ENCODE data around the gene DHX15. TPM values are rescaled to one million over a fixed set of nuclear protein-coding genes. Genes with fewer than 3 reads are reported as not detected.

DHX15 gene
- total and polyA plus RNA-seq, 2 of the 13 experiments (the other 11 are each of a cell fraction or from before 2014, with no cell fraction given) = 92.9 to 165 TPM

GRCh38 chr4:24583451-24584210 is 723 bp downstream of the DHX15 start (continued):
- TF ChIP-seq, protein P1, sequence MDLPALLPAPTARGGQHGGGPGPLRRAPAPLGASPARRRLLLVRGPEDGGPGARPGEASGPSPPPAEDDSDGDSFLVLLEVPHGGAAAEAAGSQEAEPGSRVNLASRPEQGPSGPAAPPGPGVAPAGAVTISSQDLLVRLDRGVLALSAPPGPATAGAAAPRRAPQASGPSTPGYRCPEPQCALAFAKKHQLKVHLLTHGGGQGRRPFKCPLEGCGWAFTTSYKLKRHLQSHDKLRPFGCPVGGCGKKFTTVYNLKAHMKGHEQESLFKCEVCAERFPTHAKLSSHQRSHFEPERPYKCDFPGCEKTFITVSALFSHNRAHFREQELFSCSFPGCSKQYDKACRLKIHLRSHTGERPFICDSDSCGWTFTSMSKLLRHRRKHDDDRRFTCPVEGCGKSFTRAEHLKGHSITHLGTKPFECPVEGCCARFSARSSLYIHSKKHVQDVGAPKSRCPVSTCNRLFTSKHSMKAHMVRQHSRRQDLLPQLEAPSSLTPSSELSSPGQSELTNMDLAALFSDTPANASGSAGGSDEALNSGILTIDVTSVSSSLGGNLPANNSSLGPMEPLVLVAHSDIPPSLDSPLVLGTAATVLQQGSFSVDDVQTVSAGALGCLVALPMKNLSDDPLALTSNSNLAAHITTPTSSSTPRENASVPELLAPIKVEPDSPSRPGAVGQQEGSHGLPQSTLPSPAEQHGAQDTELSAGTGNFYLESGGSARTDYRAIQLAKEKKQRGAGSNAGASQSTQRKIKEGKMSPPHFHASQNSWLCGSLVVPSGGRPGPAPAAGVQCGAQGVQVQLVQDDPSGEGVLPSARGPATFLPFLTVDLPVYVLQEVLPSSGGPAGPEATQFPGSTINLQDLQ (CRISPR knock-in tag; IDR thresholded peaks at IDR 0.05) = no peak
- no peak; the same call in 1 of the 2 replicates for TF ChIP-seq RXRA (CRISPR knock-in tag; IDR thresholded peaks at IDR 0.05)
- no peak for TF ChIP-seq POGZ (CRISPR knock-in tag; IDR thresholded peaks at IDR 0.05)
- no peak for TF ChIP-seq HOXA5 (CRISPR knock-in tag; IDR thresholded peaks at IDR 0.05)
- no peak for TF ChIP-seq SMAD9 (CRISPR knock-in tag; IDR thresholded peaks at IDR 0.05)
- TF ChIP-seq ONECUT2 (CRISPR knock-in tag; IDR thresholded peaks at IDR 0.05) = no peak
- TF ChIP-seq, protein P2, sequence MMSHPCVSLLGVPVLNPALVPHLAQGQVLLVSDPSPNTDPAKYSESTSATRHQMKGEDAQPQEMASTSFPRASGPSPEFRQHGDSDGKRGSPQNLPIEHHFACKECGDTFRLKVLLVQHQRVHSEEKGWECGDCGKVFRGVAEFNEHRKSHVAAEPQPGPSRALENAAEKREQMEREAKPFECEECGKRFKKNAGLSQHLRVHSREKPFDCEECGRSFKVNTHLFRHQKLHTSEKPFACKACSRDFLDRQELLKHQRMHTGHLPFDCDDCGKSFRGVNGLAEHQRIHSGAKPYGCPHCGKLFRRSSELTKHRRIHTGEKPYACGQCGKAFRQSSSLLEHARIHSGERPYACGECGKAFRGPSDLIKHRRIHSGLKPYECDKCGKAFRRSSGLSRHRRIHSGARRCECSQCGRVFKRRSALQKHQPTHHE (CRISPR knock-in tag; IDR thresholded peaks at IDR 0.05; ENCODE audit: borderline replicate concordance) = no peak
- no peak; the same call in 1 of the 2 replicates for TF ChIP-seq ZNF709 (CRISPR knock-in tag; IDR thresholded peaks at IDR 0.05)
- no peak for TF ChIP-seq ZNF547 (CRISPR knock-in tag; IDR thresholded peaks at IDR 0.05)
- TF ChIP-seq FOXK2 (IDR thresholded peaks at IDR 0.05) = 0 out of 2 replicates have a peak, but pooled peaks have one; percentile 22
- TF ChIP-seq TGIF2 (CRISPR knock-in tag; IDR thresholded peaks at IDR 0.05) = peak; percentile 44; the same call in 1 of the 2 replicates
- TF ChIP-seq SALL1 (CRISPR knock-in tag; IDR thresholded peaks at IDR 0.05) = no peak; the same call in 1 of the 2 replicates
- no peak for TF ChIP-seq CENPBD1 (CRISPR knock-in tag; IDR thresholded peaks at IDR 0.05; ENCODE audit: borderline replicate concordance, low read depth)
- TF ChIP-seq RAD21 (CRISPR knock-in tag; IDR thresholded peaks at IDR 0.05) = 0 out of 2 replicates have a peak, but pooled peaks have one; percentile 6
- TF ChIP-seq TARDBP (CRISPR knock-in tag; IDR thresholded peaks at IDR 0.05) = no peak
- no peak for TF ChIP-seq ZNF20 (CRISPR knock-in tag; IDR thresholded peaks at IDR 0.05)
- TF ChIP-seq ZNF775 (CRISPR knock-in tag; IDR thresholded peaks at IDR 0.05; ENCODE audit: borderline replicate concordance) = no peak
- TF ChIP-seq NPAS2 (CRISPR knock-in tag; IDR thresholded peaks at IDR 0.05; ENCODE audit: borderline replicate concordance) = no peak
- no peak for TF ChIP-seq EP300 (IDR thresholded peaks at IDR 0.05; ENCODE audit: low read depth in 2 of 2, low read length in 2 of 2)
- TF ChIP-seq EP300 (CRISPR knock-in tag; IDR thresholded peaks at IDR 0.05; ENCODE audit: borderline replicate concordance) = no peak
- TF ChIP-seq ZNF292 (CRISPR knock-in tag; IDR thresholded peaks at IDR 0.05; ENCODE audit: borderline replicate concordance, low read depth) = 0 out of 2 replicates have a peak, but pooled peaks have one; percentile 2
- no peak for TF ChIP-seq ZNF720 (CRISPR knock-in tag; IDR thresholded peaks at IDR 0.05)
- no peak for TF ChIP-seq PAF1 (CRISPR knock-in tag; IDR thresholded peaks at IDR 0.05)
- TF ChIP-seq, protein P3, sequence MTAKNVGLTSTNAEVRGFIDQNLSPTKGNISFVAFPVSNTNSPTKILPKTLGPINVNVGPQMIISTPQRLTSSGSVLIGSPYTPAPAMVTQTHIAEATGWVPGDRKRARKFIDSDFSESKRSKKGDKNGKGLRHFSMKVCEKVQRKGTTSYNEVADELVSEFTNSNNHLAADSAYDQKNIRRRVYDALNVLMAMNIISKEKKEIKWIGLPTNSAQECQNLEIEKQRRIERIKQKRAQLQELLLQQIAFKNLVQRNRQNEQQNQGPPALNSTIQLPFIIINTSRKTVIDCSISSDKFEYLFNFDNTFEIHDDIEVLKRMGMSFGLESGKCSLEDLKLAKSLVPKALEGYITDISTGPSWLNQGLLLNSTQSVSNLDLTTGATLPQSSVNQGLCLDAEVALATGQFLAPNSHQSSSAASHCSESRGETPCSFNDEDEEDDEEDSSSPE (CRISPR knock-in tag; IDR thresholded peaks at IDR 0.05) = peak; percentile 12; the same call in 1 of the 2 replicates

Measured in HepG2 (cell line).